ENCODE results near the gene NSUN3.

The NSUN3 gene

DNA sequence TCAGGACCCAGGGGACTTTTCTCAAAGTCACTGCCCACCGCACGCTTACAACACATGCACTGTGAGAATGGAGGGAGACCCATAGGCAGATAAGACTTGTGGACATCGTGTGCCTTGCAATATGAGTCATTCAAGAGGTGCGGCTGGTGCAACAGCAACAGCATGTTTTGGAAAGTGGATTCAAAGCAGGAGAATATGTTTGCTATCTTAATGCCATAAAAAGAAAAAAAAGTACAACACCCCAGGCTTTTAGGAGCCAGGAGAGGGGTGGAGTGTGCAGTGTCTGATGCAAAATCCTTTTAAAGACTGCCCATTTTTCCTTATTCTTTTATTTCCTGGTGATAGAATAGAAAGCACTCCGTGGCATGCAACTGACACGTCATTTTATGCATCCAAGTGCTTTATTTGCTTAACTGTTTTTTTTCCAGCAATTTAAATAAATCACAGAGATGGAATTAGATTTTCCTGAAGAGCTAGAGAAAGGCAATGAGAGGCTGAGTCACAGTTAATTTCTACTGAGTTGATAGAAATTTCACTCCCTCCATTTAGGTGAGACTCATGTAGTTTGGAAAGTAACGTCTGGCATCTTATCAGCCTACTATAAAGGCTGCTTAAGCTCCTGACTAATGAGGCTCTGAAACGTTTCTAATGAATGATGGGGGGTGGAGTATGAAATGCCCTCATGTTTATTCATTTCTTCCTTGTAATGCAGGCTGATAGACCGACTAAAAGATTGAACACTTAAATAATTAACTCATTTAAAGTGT is 96.4 kb downstream of the NSUN3 start:
- DNase-seq (ENCODE audit: low spot score), result peak; percentile 54
- ChIA-PET POLR2A (ENCODE audit: low non-redundant PET) (no interaction called here), CTCF (interaction anchor here (0.7 kb wide), 1 partner anchor 26 kb away, joined by 4 read pairs; no protein-coding TSS in a partner anchor)
- H3K27ac ChIP-seq, result peak overlapping the region; percentile 58; the same call in 1 of the 2 replicates
- TF ChIP-seq, protein P1, sequence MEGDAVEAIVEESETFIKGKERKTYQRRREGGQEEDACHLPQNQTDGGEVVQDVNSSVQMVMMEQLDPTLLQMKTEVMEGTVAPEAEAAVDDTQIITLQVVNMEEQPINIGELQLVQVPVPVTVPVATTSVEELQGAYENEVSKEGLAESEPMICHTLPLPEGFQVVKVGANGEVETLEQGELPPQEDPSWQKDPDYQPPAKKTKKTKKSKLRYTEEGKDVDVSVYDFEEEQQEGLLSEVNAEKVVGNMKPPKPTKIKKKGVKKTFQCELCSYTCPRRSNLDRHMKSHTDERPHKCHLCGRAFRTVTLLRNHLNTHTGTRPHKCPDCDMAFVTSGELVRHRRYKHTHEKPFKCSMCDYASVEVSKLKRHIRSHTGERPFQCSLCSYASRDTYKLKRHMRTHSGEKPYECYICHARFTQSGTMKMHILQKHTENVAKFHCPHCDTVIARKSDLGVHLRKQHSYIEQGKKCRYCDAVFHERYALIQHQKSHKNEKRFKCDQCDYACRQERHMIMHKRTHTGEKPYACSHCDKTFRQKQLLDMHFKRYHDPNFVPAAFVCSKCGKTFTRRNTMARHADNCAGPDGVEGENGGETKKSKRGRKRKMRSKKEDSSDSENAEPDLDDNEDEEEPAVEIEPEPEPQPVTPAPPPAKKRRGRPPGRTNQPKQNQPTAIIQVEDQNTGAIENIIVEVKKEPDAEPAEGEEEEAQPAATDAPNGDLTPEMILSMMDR (conservative IDR thresholded peaks at IDR 0.05; ENCODE audit: low read depth), result no peak

DNA sequence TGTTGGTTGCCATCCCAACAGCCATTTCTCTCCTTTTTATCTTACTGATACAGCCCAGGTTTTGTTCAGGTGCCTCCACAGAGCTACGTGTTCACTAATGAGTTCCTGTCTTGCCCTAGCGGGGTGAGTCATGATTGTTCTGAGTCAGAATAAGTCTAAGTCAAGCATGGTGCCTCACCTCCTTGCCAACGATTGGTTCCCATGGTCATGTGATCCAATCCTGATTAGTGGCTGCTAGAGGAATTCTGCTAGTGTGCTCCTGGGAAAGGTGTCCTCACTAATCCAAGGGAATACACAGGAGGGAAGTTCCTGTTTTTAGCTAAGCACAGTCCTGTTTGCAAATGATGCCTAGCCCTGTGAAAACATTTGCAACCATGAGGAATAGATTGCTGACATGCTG is 99.8 kb downstream of the NSUN3 start:
- ChIA-PET CTCF (interaction anchor here (0.6 kb wide), 1 partner anchor 395 kb away, joined by 3 read pairs; no protein-coding TSS in a partner anchor), POLR2A (ENCODE audit: low non-redundant PET) (no interaction called here)
- TF ChIP-seq, protein P1 (conservative IDR thresholded peaks at IDR 0.05; ENCODE audit: low read depth), result no peak
- peak; percentile 82 for DNase-seq (ENCODE audit: low spot score)
- H3K27ac ChIP-seq, result no peak overlapping the region

DNA sequence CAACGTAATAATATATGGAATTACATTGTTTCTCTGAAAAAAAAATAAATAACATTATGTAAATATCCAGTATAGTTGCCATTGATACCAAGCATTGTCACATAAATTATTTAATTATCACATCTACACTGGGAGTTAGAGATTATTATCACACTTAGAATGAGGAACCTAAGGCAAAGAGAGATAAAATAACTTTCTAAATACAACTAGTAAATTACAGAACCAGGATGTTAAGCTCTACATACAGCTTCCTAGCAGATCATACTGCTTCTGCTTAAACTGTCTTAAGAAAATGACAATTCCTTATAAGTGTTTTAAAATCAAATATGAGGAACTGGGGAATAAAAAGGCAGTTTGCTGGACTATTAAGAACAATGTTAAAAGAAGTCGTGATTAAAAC is 104.5 kb downstream of the NSUN3 start:
- ChIA-PET POLR2A (ENCODE audit: low non-redundant PET) (no interaction called here), CTCF (interaction anchor here (0.7 kb wide), 1 partner anchor 48 kb away, joined by 10 read pairs; no protein-coding TSS in a partner anchor)
- DNase-seq (ENCODE audit: low spot score), result no peak
- H3K27ac ChIP-seq, result no peak overlapping the region
- TF ChIP-seq, protein P1 (conservative IDR thresholded peaks at IDR 0.05; ENCODE audit: low read depth), result no peak

DNA sequence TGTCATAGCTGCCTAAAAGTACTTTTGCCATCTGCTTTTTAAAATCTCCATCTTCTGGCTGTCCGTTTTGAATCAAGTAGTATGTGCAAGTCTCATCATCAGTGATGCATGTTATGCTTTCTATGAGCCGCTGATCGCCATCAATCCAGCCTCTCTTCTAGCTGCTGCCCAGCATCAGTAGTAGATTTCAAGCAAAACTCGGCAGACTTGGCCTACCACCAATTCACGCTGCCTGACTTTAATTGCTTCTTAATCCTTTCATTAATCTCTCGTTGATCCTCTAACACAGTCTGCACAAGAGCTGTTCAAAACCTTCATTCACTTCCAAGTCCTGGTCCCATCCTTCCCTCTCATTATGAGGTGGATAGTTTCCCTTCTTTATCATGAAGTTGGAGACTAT is 104.9 kb downstream of the NSUN3 start:
- POLR2A ChIA-PET (ENCODE audit: low non-redundant PET), result no interaction called here
- H3K27ac ChIP-seq, result no peak overlapping the region
- CTCF ChIA-PET, result interaction anchor here (0.7 kb wide), 1 partner anchor 49 kb away, joined by 10 read pairs; no protein-coding TSS in a partner anchor
- TF ChIP-seq, protein P1 (conservative IDR thresholded peaks at IDR 0.05; ENCODE audit: low read depth), result no peak
- DNase-seq (ENCODE audit: low spot score), result no peak

DNA sequence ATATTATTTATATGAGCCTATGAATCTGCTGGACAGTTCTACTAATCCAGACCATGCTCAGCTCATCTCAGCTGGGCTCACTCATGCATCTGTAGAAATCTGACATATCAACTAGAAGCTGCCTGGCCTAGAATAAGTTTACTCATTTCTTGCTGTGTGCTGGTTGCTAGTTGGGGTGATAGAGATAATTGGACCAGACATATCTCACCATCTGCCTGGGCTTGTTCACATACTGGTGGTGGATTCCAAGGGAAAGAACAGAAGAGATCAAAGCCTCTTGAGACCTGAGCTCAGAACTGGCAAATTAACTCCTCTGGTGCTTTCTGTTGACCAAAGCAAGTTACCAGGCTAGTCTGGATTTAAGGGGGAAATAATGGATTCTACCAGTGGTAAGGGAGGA is 109.1 kb downstream of the NSUN3 start:
- CTCF ChIA-PET, result no interaction called here
- POLR2A ChIA-PET (ENCODE audit: low non-redundant PET), result no interaction called here
- no peak overlapping the region for H3K27ac ChIP-seq

DNA sequence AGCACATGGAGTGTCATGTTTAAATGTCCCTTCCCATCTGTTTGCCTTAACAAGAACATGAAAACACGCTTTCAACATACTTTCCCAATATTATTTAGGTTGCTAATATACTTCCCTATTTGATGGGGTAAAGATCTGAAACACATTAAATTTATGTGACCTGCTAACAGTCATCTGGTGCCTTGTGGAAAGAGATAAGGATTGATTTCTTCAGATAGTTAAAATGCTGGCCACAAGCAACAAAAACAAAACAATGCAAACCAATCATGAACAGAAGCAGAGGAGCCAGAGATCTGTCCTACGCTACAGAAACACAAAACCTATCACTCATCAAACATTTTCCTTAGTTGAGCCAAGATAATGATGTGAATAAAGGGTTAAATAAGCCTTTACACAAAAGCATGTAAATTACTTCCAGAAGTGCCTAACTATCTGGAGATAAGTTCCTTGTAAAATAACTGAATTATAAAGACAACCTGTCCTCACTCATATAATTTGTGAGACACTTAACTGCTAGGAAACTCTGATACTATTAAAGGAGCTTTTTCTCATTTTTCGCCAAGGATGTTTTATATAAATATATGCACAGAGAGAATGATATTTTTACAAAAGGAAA is 109.9 kb downstream of the NSUN3 start:
- TF ChIP-seq, protein P1 (conservative IDR thresholded peaks at IDR 0.05; ENCODE audit: low read depth), result no peak
- DNase-seq (ENCODE audit: low spot score), result no peak
- ChIA-PET POLR2A (ENCODE audit: low non-redundant PET) (no interaction called here), CTCF (no interaction called here)
- H3K27ac ChIP-seq, result no peak overlapping the region

More for the DNA sequence above, 109.1 kb downstream of the NSUN3 start:
- no peak for DNase-seq (ENCODE audit: low spot score)
- TF ChIP-seq, protein P1 (conservative IDR thresholded peaks at IDR 0.05; ENCODE audit: low read depth), result no peak
